ENCODE measurements around the gene TSPAN18. TPM values are rescaled to one million over a fixed set of nuclear protein-coding genes. Genes with fewer than 3 reads are reported as not detected.

Gene TSPAN18
- total RNA-seq, 4 donors from 2014 or later: 3.6 to 12.4 (median 8.2) TPM

GRCh38 chr11:44718057-44718456 is 8.7 kb upstream of the TSPAN18 start:
- intact Hi-C loops (cut with DNase I): no loop called here
- TF ChIP-seq POLR2A (IDR thresholded peaks at IDR 0.05): no peak
- no peak for TF ChIP-seq CTCF (IDR thresholded peaks at IDR 0.05)

GRCh38 chr11:44718612-44719390 is 8.0 kb upstream of the TSPAN18 start:
- no peaks in the 10 kb centered on the region for H3K36me3 ChIP-seq
- peaks cover 0 to 46% of the 10 kb centered on the region in 2 donors for H3K4me1 ChIP-seq
- DNase-seq: no peak
- 89 to 95% methylated on average over 4 of the region's 4 CpGs for WGBS, 2 donors
- intact Hi-C loops (cut with DNase I): no loop called here
- no peak overlapping the region for H3K27ac ChIP-seq
- no peak overlapping the region for H3K4me3 ChIP-seq (replicated peaks in 1 of 3)
- no peaks in the 10 kb centered on the region for H3K9me3 ChIP-seq
- H3K27me3 ChIP-seq: no peaks in the 10 kb centered on the region
- TF ChIP-seq POLR2A (IDR thresholded peaks at IDR 0.05) (no peak), CTCF (IDR thresholded peaks at IDR 0.05) (no peak)

More at GRCh38 chr11:44718057-44718456, 8.7 kb upstream of the TSPAN18 start:
- no peak for DNase-seq
- H3K4me1 ChIP-seq: peaks cover 0 to 46% of the 10 kb centered on the region in 2 donors
- no peaks in the 10 kb centered on the region for H3K36me3 ChIP-seq
- no peaks in the 10 kb centered on the region for H3K27me3 ChIP-seq
- H3K9me3 ChIP-seq: no peaks in the 10 kb centered on the region
- WGBS, 2 donors: 87 to 90% methylated on average over 5 of the region's 5 CpGs
- no peak overlapping the region for H3K4me3 ChIP-seq (replicated peaks in 1 of 3)
- H3K27ac ChIP-seq: no peak overlapping the region

- TF ChIP-seq CTCF (IDR thresholded peaks at IDR 0.05) (no peak), POLR2A (IDR thresholded peaks at IDR 0.05) (no peak)
- H3K27me3 ChIP-seq: no peaks in the 10 kb centered on the region
- no peaks in the 10 kb centered on the region for H3K9me3 ChIP-seq
- peak overlapping the region in 1 of 3 donors; percentile 84 for H3K27ac ChIP-seq
- H3K36me3 ChIP-seq: no peaks in the 10 kb centered on the region
- DNase-seq: no peak
- no peak overlapping the region for H3K4me3 ChIP-seq (replicated peaks in 1 of 3)
- H3K4me1 ChIP-seq: peaks cover 16 to 58% of the 10 kb centered on the region in 2 donors
- intact Hi-C loops (cut with DNase I): loop anchor here (5.0 to 10.0 kb wide), 2 partner anchors 100 to 172 kb away; no protein-coding TSS in a partner anchor
- 65 to 72% methylated on average over 11 to 12 of the region's 12 CpGs for WGBS, 2 donors
Measured at GRCh38 chr11:44725016-44725685, 1.6 kb upstream of the TSPAN18 start.

GRCh38 chr11:44725757-44726282 is 942 bp upstream of the TSPAN18 start:
- intact Hi-C loops (cut with DNase I): loop anchor here (5.0 to 10.0 kb wide), 2 partner anchors 101 to 171 kb away; no protein-coding TSS in a partner anchor
- peak overlapping the region in 2 of 3 donors; percentile 31 to 84 for H3K27ac ChIP-seq
- H3K4me3 ChIP-seq (replicated peaks in 1 of 3): no peak overlapping the region
- TF ChIP-seq POLR2A (IDR thresholded peaks at IDR 0.05) (no peak), CTCF (IDR thresholded peaks at IDR 0.05) (no peak)
- no peaks in the 10 kb centered on the region for H3K27me3 ChIP-seq
- H3K4me1 ChIP-seq: peaks cover 16 to 53% of the 10 kb centered on the region in 2 donors
- no peaks in the 10 kb centered on the region for H3K9me3 ChIP-seq
- no peaks in the 10 kb centered on the region for H3K36me3 ChIP-seq
- no peak for DNase-seq
- 74 to 79% methylated on average over 9 to 10 of the region's 10 CpGs for WGBS, 2 donors

Data from thyroid gland (tissue), 4 donors.